ENCODE data around the gene MFNG.

The MFNG gene

GRCh38 chr22:37511395-37512104, 25.4 kb upstream of the MFNG start:
- no peak for DNase-seq

DNA sequence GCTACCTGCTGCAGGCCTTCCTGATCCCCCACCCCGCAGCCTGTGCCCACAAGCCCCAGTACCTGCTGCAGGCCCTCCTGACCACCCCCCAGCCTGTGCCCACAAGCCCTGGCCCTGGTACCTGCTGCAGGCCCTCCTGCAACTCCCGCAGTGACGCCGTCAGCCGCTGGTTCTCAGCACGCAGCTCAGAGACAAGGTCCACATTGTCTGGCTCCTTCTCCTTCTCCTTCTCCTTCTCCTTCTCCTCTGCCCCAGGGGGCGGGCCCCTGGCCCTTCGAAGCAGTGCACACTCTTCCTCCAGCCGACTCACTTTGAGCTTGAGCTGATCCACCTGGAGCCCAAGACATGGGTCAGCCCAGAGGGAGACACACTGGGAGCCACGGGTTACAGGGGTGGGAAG, 23.9 kb upstream of the MFNG start:
- no peak for DNase-seq

- DNase-seq: no peak
Measured at GRCh38 chr22:37509059-37509860, 23.1 kb upstream of the MFNG start.

GRCh38 chr22:37508431-37508992, 22.3 kb upstream of the MFNG start:
- DNase-seq: no peak

DNA sequence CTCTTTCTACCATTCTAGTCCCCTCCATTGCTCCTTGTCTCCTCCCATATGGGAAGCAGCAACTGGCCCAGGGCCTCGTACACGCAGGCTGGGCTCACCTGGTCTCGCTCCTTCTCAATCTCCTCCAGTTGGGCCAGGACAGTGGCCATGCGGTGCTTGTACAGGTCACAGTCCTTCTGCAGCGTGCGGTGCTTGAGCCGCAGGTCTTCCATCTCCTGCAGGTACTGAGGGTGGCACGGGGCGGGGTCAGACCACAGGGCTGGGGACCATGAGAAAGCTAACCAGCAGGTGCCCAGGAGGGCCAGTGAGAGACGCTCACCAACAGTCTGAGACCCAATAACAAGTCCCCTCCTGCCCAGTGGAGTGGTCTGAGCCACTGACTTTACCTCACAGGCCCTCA, 21.5 kb upstream of the MFNG start:
- no peak for DNase-seq

- DNase-seq: no peak
Measured at GRCh38 chr22:37505989-37506388, 19.8 kb upstream of the MFNG start.

- DNase-seq: no peak
Measured at GRCh38 chr22:37505565-37505964, 19.4 kb upstream of the MFNG start.

- DNase-seq: no peak
Measured at GRCh38 chr22:37504964-37505363, 18.8 kb upstream of the MFNG start.

- no peak for DNase-seq
Measured at GRCh38 chr22:37503850-37504249, 17.7 kb upstream of the MFNG start.

DNA sequence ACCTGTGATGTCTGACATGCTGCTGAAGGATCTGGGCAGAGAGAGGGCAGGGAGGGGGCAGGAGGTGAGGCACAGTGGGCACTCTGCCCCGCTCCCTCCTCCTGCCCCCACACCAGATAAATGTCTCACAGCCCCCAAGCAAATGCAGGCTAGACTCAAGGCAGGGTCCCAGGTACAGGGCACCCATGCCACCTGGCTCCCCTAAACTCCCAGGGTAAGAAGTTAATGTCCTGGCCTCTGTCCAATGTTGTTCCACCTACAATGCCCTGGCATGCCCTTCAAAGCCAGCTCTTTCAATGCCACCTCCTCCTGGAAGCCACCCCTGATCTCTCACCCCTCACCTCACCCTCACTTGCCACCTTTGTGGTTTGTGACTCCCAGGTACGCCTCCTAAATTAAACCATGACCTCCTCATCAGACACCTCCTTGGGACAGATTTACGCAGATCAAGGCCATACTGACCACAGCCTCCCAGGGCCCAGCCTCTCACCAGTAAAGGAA, 17.0 kb upstream of the MFNG start:
- no peak for DNase-seq

- no peak for DNase-seq
Measured at GRCh38 chr22:37502342-37503182, 16.4 kb upstream of the MFNG start.

GRCh38 chr22:37501610-37502341, 15.6 kb upstream of the MFNG start:
- no peak for DNase-seq

GRCh38 chr22:37500745-37501609, 14.8 kb upstream of the MFNG start:
- DNase-seq: no peak

- DNase-seq: no peak
Measured at GRCh38 chr22:37499789-37500540, 13.8 kb upstream of the MFNG start.

DNA sequence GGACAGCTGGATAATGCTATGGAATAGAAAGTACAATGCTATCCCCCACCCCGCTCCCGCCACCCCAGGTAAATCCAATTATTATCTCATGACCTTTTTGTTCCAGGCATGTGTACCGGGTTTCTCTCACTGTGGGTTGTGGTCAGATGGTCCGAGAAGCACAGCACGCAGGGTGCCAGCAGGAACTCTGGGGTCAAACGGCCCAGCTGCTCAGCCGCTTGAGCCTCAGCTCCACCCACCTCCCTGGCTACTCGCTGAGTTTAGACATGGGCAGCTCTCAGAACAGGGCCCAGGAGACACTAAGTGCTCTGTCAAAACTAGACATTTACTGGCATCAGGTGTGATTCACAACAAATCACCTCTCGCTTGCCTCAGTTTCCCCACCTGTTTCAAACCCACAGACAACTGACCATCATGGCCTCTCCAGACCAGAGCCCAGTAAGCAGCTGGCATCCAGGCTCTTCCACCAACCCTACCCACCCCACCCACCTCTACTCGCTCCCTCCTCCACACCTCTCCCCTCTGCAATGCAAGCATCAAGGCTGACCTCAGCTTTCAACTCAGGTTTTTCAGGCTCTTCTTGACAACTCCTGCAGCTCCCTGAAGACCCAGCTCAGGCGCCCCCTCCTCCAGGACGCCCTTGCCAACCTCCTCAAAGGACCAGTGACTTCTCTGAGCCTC, 13.0 kb upstream of the MFNG start:
- no peak for DNase-seq

DNA sequence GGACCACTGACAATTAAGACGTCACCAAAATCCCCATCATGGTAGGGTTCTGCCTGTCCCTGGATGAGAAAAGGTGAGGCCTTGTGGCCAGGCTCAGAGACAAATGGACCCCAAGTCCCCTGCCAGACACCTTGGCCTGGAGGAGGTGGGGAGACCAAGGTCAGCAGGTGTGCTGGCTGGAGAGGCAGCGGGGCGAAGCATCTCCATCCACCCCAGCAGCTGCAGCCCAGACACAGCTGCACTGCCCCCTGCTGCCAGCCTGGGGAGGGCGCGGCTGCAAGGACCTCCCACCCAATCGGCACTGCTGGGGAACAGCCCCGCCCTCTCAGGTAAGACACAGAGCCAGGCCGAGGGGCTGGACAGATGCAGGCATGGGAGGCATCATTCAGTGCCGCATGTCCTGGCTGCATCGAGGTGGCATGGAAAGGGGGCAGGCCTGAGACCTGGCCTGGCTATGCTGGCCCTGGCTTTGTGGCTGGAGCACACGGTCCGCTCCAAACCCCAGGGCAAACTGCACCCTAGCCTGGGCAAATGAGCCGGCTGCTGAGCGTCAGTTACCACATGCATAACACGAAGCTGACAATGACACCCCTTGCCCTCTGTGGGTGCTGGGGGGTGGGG, 12.2 kb upstream of the MFNG start:
- no peak for DNase-seq

DNA sequence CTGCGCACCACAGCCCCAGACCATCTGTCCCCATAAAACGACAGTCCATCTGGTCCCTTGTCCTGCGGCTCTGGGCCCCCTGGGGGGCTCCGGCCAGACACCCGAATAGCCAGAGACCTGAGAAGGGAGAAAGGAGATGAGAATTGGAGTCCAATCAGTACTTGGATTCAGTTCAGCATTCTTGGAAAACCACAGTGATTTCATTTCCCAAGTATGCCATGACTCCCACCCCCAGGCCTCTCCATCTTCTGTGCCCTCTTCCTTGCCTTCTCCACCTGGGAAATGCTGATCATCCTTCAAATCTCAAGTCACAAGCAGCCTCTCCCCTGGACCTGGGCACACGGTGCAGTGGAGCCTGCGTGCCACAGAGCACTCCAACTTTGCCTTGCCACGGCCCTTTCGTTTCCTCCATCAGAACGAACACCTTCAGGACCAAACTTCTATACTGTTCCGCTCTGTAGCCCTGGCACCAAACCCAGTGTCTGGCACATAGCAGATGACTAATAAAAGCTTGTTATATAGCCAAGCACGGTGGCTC, 10.9 kb upstream of the MFNG start:
- no peak for DNase-seq

GRCh38 chr22:37496651-37497050, 10.5 kb upstream of the MFNG start:
- no peak for DNase-seq

DNA sequence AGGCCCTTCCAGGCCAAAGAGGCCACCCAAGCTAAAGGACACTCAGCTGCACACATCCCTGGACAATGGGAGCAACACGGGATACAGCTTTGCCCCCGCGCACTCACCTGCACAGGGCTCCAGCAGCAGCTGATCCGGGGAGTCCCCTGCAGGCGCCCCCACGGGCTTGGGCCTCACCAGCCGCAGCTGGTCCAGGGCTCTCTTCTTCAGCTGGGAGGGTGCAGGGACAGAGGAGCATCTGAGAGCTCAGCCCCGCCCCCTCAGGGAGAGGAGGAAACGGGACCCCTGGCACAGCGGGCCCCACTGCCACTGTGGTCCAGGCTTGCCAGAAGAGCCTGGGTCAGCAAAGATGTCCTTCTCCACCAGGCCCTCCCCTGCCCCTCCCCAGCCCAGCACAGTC, 7.8 kb upstream of the MFNG start:
- DNase-seq: no peak

Data from GDM1 (cell line).